WTC11 (cell line): ENCODE data around the gene GAL3ST2.

ENCODE experiments used
- CREM ChIP-seq: sonication (generic); formaldehyde crosslinking; IDR thresholded peaks from 2 replicates; pipeline ENCODE4 v1.8.1; 2022; ENCODE audit warnings: mild to moderate bottlenecking, missing genetic modification reagents, moderate library complexity
- ELF4 ChIP-seq: sonication (generic); formaldehyde crosslinking; IDR thresholded peaks from 2 replicates; pipeline ENCODE4 v1.8.1; 2022; ENCODE audit warnings: low read depth, mild to moderate bottlenecking, moderate library complexity, missing genetic modification reagents
- NR2C2 ChIP-seq: sonication (generic); formaldehyde crosslinking; IDR thresholded peaks from 2 replicates; pipeline ENCODE4 v1.8.0; 2022; ENCODE audit warnings: mild to moderate bottlenecking, missing genetic modification reagents
- SP1 ChIP-seq: sonication (generic); formaldehyde crosslinking; conservative IDR thresholded peaks from 2 replicates; pipeline ENCODE4 v1.8.1; 2022; ENCODE audit warnings: missing genetic modification reagents
- ZNF263 ChIP-seq: sonication (generic); formaldehyde crosslinking; IDR thresholded peaks from 2 replicates; pipeline ENCODE4 v1.8.1; 2022; ENCODE audit warnings: low read depth, mild to moderate bottlenecking, moderate library complexity, missing genetic modification reagents
- TF ChIP-seq, protein P1 (sequence below): fragments of 200-600 bp; IDR thresholded peaks from 2 replicates; pipeline ENCODE4 v1.8.0; 2022; ENCODE audit warnings: antibody characterized with exemption
- TF ChIP-seq, protein P2 (sequence below): sonication (generic); formaldehyde crosslinking; IDR thresholded peaks from 2 replicates; pipeline ENCODE4 v1.8.1; 2022; ENCODE audit warnings: mild to moderate bottlenecking, missing genetic modification reagents, moderate library complexity, borderline replicate concordance
- TF ChIP-seq, protein P3 (sequence below): sonication (generic); formaldehyde crosslinking; IDR thresholded peaks from 2 replicates; pipeline ENCODE4 v1.8.0; 2022; ENCODE audit warnings: mild to moderate bottlenecking, missing genetic modification reagents
- TF ChIP-seq, protein P4 (sequence below): sonication (generic); formaldehyde crosslinking; IDR thresholded peaks from 2 replicates; pipeline ENCODE4 v1.8.1; 2022; ENCODE audit warnings: low read depth, missing genetic modification reagents, borderline replicate concordance

DNA sequence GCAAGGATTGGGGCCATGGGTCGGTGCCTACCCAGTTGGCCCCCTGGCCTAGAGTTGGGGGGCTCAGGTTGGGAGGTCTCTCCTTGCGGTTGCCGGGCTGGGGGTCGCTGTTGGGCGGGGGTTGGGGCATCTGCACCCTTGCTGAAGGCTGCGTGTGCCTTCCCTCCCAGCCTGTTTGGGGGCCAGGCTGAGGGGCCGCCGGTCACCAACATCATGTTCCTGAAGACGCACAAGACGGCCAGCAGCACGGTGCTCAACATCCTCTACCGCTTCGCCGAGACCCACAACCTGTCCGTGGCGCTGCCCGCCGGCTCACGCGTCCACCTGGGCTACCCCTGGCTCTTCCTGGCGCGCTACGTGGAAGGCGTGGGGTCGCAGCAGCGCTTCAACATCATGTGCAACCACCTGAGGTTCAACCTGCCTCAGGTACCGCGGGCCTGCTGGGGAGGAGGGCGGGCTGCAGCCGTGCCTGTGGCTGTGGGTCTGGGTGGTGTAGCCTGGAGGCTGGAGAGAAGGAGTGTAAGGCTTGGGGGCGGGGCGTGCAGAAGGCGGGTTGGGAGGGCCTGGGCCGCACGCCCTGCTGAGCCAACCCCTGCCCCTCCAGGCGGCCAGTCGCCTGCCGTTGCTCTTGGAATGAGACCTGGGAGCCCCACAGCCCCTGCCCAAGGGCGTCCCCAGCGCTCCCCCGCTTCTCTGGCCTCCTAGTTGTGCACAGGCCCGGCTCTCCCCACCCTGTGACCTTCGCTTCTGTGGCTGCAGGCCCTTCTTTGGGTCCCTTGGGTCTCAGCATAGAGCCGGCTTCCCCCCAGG is 25.2 kb downstream of the GAL3ST2 start:
- no peak for TF ChIP-seq SP1 (CRISPR knock-in tag)
- TF ChIP-seq, protein P1, sequence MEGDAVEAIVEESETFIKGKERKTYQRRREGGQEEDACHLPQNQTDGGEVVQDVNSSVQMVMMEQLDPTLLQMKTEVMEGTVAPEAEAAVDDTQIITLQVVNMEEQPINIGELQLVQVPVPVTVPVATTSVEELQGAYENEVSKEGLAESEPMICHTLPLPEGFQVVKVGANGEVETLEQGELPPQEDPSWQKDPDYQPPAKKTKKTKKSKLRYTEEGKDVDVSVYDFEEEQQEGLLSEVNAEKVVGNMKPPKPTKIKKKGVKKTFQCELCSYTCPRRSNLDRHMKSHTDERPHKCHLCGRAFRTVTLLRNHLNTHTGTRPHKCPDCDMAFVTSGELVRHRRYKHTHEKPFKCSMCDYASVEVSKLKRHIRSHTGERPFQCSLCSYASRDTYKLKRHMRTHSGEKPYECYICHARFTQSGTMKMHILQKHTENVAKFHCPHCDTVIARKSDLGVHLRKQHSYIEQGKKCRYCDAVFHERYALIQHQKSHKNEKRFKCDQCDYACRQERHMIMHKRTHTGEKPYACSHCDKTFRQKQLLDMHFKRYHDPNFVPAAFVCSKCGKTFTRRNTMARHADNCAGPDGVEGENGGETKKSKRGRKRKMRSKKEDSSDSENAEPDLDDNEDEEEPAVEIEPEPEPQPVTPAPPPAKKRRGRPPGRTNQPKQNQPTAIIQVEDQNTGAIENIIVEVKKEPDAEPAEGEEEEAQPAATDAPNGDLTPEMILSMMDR = no peak
- TF ChIP-seq ELF4 (CRISPR knock-in tag) = no peak
- TF ChIP-seq NR2C2 (CRISPR knock-in tag) = no peak
- TF ChIP-seq ZNF263 = no peak
- TF ChIP-seq CREM (CRISPR knock-in tag) = no peak
- TF ChIP-seq, protein P2, sequence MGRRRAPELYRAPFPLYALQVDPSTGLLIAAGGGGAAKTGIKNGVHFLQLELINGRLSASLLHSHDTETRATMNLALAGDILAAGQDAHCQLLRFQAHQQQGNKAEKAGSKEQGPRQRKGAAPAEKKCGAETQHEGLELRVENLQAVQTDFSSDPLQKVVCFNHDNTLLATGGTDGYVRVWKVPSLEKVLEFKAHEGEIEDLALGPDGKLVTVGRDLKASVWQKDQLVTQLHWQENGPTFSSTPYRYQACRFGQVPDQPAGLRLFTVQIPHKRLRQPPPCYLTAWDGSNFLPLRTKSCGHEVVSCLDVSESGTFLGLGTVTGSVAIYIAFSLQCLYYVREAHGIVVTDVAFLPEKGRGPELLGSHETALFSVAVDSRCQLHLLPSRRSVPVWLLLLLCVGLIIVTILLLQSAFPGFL = no peak
- TF ChIP-seq, protein P3, sequence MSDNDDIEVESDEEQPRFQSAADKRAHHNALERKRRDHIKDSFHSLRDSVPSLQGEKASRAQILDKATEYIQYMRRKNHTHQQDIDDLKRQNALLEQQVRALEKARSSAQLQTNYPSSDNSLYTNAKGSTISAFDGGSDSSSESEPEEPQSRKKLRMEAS (CRISPR knock-in tag) = no peak
- TF ChIP-seq, protein P4, sequence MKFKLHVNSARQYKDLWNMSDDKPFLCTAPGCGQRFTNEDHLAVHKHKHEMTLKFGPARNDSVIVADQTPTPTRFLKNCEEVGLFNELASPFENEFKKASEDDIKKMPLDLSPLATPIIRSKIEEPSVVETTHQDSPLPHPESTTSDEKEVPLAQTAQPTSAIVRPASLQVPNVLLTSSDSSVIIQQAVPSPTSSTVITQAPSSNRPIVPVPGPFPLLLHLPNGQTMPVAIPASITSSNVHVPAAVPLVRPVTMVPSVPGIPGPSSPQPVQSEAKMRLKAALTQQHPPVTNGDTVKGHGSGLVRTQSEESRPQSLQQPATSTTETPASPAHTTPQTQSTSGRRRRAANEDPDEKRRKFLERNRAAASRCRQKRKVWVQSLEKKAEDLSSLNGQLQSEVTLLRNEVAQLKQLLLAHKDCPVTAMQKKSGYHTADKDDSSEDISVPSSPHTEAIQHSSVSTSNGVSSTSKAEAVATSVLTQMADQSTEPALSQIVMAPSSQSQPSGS (CRISPR knock-in tag) = no peak
